ENCODE results near the gene FUT6.
"Not testable (repeated sequence)": the region's sequence is repeated elsewhere in the genome, so short reads cannot be mapped to it uniquely, and the experiment has no call there.

GRCh38 chr19:5848621-5849020 is 9.1 kb upstream of the FUT6 start:
- not testable (repeated sequence) for TF ChIP-seq CTCF (conservative IDR thresholded peaks at IDR 0.05; ENCODE audit: low read length); EZH2phosphoT487 (IDR thresholded peaks at IDR 0.05; ENCODE audit: borderline replicate concordance)

Measured in Loucy (cell line).